NCI-H748 (cell line): ENCODE measurements around the gene YPEL2.
"Not testable (repeated sequence)": the region's sequence is repeated elsewhere in the genome, so short reads cannot be mapped to it uniquely, and the experiment has no call there.

Experiments used
- DNase-seq: peaks from one replicate; lab custom pipeline; 2025; ENCODE audit not compliant: unreplicated experiment; lab: John Stamatoyannopoulos, UW

Gene YPEL2

GRCh38 chr17:59374612-59375011 is 43.2 kb downstream of the YPEL2 start:
- DNase-seq: no peak

- DNase-seq: no peak
Measured at GRCh38 chr17:59375857-59376256, 44.4 kb downstream of the YPEL2 start.

GRCh38 chr17:59376506-59376905 is 45.1 kb downstream of the YPEL2 start:
- DNase-seq: no peak

GRCh38 chr17:59377410-59377809 is 46.0 kb downstream of the YPEL2 start:
- no peak for DNase-seq

- DNase-seq: no peak
Measured at GRCh38 chr17:59378675-59379074, 47.2 kb downstream of the YPEL2 start.

GRCh38 chr17:59380474-59380873 is 49.0 kb downstream of the YPEL2 start:
- DNase-seq: no peak

- peak; percentile 56 for DNase-seq
Measured at GRCh38 chr17:59381716-59382570, 50.5 kb downstream of the YPEL2 start.

GRCh38 chr17:59383893-59384292 is 52.4 kb downstream of the YPEL2 start:
- no peak for DNase-seq

- no peak for DNase-seq
Measured at GRCh38 chr17:59387351-59388068, 56.1 kb downstream of the YPEL2 start.

GRCh38 chr17:59388069-59388556 is 56.7 kb downstream of the YPEL2 start:
- DNase-seq: no peak

- DNase-seq: no peak
Measured at GRCh38 chr17:59389066-59389465, 57.6 kb downstream of the YPEL2 start.

- no peak for DNase-seq
Measured at GRCh38 chr17:59391021-59391420, 59.6 kb downstream of the YPEL2 start.

GRCh38 chr17:59392973-59393679 is 61.7 kb downstream of the YPEL2 start:
- no peak for DNase-seq

GRCh38 chr17:59393742-59394410 is 62.4 kb downstream of the YPEL2 start:
- not testable (repeated sequence) for DNase-seq

GRCh38 chr17:59396134-59396826 is 64.8 kb downstream of the YPEL2 start:
- DNase-seq: no peak

GRCh38 chr17:59397316-59398073 is 66.0 kb downstream of the YPEL2 start:
- DNase-seq: no peak

- no peak for DNase-seq
Measured at GRCh38 chr17:59399914-59400313, 68.5 kb downstream of the YPEL2 start.

- no peak for DNase-seq
Measured at GRCh38 chr17:59400858-59401257, 69.4 kb downstream of the YPEL2 start.

- no peak for DNase-seq
Measured at GRCh38 chr17:59401274-59401673, 69.8 kb downstream of the YPEL2 start.

- no peak for DNase-seq
Measured at GRCh38 chr17:59401725-59402124, 70.3 kb downstream of the YPEL2 start.
